ENCODE data around the gene TMEM184A. TPM values are rescaled to one million over a fixed set of nuclear protein-coding genes. Genes with fewer than 3 reads are reported as not detected.

TMEM184A gene
- total and polyA plus RNA-seq, 2 of the 13 experiments (the other 11 are each of a cell fraction or from before 2014, with no cell fraction given) = 9.5 to 20.4 TPM

DNA sequence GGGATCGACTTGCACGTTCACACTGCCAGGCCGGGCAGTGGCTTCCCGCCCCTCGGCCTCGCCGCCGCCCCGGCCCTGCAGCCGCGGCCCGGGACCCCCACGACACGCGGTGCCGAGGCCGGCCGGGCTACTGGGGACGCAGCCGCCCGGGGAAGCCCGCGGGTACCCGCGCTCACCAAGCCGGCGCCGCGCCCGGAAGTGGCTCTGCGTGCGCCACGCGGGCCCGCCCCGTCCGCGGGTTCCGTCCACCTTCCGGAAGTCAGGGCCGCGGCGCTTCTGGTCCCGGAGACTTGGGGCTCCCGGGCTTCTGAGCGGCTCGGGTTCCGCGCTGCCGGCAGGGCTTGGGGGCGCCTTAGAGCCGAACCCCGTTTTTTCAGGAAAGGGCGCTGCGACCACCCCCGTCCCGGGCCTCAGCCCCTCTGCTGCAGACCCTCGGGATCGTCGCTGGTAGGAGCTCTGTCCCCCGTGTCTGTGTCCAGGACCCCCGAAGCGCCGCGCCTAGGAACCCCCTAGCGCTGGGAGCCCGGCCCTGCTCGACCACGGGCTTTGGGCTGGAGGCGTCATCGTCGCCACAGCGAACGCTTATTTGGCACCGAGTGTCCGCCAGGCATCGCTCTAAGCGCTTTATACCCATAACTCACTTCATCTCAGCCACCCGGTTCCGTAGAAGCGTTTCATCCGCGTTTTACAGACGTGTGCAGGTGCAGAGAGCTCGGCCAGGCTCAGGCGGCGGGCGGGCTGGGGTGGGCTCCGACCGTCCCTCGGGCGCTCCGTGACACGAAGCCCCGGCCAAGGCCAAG lies 14.0 kb upstream of the TMEM184A start, which contains the start of gene PSMG3 (continued):
- TF ChIP-seq, protein P1, sequence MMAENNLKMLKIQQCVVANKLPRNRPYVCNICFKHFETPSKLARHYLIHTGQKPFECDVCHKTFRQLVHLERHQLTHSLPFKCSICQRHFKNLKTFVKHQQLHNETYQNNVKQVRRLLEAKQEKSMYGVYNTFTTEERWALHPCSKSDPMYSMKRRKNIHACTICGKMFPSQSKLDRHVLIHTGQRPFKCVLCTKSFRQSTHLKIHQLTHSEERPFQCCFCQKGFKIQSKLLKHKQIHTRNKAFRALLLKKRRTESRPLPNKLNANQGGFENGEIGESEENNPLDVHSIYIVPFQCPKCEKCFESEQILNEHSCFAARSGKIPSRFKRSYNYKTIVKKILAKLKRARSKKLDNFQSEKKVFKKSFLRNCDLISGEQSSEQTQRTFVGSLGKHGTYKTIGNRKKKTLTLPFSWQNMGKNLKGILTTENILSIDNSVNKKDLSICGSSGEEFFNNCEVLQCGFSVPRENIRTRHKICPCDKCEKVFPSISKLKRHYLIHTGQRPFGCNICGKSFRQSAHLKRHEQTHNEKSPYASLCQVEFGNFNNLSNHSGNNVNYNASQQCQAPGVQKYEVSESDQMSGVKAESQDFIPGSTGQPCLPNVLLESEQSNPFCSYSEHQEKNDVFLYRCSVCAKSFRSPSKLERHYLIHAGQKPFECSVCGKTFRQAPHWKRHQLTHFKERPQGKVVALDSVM (CRISPR knock-in tag; IDR thresholded peaks at IDR 0.05) = no peak; the same call in 1 of the 2 replicates
- TF ChIP-seq CHD2 (IDR thresholded peaks at IDR 0.05; ENCODE audit: low read depth, low read length) (0 out of 2 replicates have a peak, but pooled peaks have one; percentile 30), KLF15 (CRISPR knock-in tag; IDR thresholded peaks at IDR 0.05; ENCODE audit: borderline replicate concordance) (no peak), ZFYVE20 (CRISPR knock-in tag; IDR thresholded peaks at IDR 0.05; ENCODE audit: borderline replicate concordance, low read depth) (no peak), SMARCE1 (IDR thresholded peaks at IDR 0.05; ENCODE audit: borderline replicate concordance) (no peak), NFIC (IDR thresholded peaks at IDR 0.05; ENCODE audit: low read length) (no peak; the same call in 1 of the 2 replicates), ZNF496 (CRISPR knock-in tag; IDR thresholded peaks at IDR 0.05; ENCODE audit: insufficient replicate concordance) (no peak), REXO4 (CRISPR knock-in tag; IDR thresholded peaks at IDR 0.05; ENCODE audit: borderline replicate concordance) (no peak), FLYWCH1 (CRISPR knock-in tag; IDR thresholded peaks at IDR 0.05) (0 out of 2 replicates have a peak, but pooled peaks have one; percentile 57), ETV6 (CRISPR knock-in tag; conservative IDR thresholded peaks at IDR 0.05) (0 out of 2 replicates have a peak, but pooled peaks have one; percentile 53), ZNF816 (CRISPR knock-in tag; IDR thresholded peaks at IDR 0.05; ENCODE audit: borderline replicate concordance) (no peak; the same call in 1 of the 2 replicates), ESRRA (CRISPR knock-in tag; IDR thresholded peaks at IDR 0.05; ENCODE audit: low read depth) (no peak), ZNF484 (CRISPR knock-in tag; IDR thresholded peaks at IDR 0.05; ENCODE audit: borderline replicate concordance, low read depth) (no peak), EHMT2 (IDR thresholded peaks at IDR 0.05; ENCODE audit: borderline replicate concordance, low read depth, low read length) (no peak), ZZZ3 (CRISPR knock-in tag; IDR thresholded peaks at IDR 0.05; ENCODE audit: borderline replicate concordance) (peak; percentile 82; the same call in 1 of the 2 replicates), HES4 (CRISPR knock-in tag; IDR thresholded peaks at IDR 0.05; ENCODE audit: borderline replicate concordance) (no peak)
- TF ChIP-seq, protein P2, sequence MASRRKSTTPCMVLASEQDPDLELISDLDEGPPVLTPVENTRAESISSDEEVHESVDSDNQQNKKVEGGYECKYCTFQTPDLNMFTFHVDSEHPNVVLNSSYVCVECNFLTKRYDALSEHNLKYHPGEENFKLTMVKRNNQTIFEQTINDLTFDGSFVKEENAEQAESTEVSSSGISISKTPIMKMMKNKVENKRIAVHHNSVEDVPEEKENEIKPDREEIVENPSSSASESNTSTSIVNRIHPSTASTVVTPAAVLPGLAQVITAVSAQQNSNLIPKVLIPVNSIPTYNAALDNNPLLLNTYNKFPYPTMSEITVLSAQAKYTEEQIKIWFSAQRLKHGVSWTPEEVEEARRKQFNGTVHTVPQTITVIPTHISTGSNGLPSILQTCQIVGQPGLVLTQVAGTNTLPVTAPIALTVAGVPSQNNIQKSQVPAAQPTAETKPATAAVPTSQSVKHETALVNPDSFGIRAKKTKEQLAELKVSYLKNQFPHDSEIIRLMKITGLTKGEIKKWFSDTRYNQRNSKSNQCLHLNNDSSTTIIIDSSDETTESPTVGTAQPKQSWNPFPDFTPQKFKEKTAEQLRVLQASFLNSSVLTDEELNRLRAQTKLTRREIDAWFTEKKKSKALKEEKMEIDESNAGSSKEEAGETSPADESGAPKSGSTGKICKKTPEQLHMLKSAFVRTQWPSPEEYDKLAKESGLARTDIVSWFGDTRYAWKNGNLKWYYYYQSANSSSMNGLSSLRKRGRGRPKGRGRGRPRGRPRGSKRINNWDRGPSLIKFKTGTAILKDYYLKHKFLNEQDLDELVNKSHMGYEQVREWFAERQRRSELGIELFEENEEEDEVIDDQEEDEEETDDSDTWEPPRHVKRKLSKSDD (CRISPR knock-in tag; IDR thresholded peaks at IDR 0.05; ENCODE audit: low read depth) = no peak
- TF ChIP-seq, protein P3, sequence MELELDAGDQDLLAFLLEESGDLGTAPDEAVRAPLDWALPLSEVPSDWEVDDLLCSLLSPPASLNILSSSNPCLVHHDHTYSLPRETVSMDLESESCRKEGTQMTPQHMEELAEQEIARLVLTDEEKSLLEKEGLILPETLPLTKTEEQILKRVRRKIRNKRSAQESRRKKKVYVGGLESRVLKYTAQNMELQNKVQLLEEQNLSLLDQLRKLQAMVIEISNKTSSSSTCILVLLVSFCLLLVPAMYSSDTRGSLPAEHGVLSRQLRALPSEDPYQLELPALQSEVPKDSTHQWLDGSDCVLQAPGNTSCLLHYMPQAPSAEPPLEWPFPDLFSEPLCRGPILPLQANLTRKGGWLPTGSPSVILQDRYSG (CRISPR knock-in tag; IDR thresholded peaks at IDR 0.05) = no peak
- TF ChIP-seq, protein P4, sequence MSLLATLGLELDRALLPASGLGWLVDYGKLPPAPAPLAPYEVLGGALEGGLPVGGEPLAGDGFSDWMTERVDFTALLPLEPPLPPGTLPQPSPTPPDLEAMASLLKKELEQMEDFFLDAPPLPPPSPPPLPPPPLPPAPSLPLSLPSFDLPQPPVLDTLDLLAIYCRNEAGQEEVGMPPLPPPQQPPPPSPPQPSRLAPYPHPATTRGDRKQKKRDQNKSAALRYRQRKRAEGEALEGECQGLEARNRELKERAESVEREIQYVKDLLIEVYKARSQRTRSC (CRISPR knock-in tag; IDR thresholded peaks at IDR 0.05; ENCODE audit: low read depth) = no peak

All from HepG2 (cell line).